DOHH2 (cell line): ENCODE results near the gene BCL11B.

Source experiments
- H3F3A ChIP-seq: fragments of 200-600 bp; sonication (generic), shearing (Covaris generic); 2 replicates; pipeline ENCODE4 v1.6.0; 2016; ENCODE audit warnings: antibody characterized with exemption, mild to moderate bottlenecking; ENCODE audit not compliant: control insufficient read depth, insufficient read depth
- H3K27ac ChIP-seq: fragments of 200-600 bp; sonication (generic); 2 replicates; pipeline ENCODE4 v1.5.1; 2014; ENCODE audit warnings: low read depth, mild to moderate bottlenecking, low read length, moderate library complexity
- H3K27me3 ChIP-seq: fragments of 200-600 bp; sonication (generic); 2 replicates; pipeline ENCODE4 v1.6.1; 2014; ENCODE audit warnings: mild to moderate bottlenecking, low read length, mixed read lengths; ENCODE audit not compliant: control insufficient read depth
- H3K36me3 ChIP-seq: fragments of 200-600 bp; sonication (generic); 2 replicates; pipeline ENCODE4 v1.6.1; 2014; ENCODE audit warnings: mild to moderate bottlenecking, low read length, moderate library complexity, mixed read lengths; ENCODE audit not compliant: control insufficient read depth
- H3K4me1 ChIP-seq: fragments of 200-600 bp; sonication (generic); 2 replicates; pipeline ENCODE4 v1.6.1; 2014; ENCODE audit warnings: mild to moderate bottlenecking, low read length, mixed read lengths; ENCODE audit not compliant: control insufficient read depth
- H3K4me2 ChIP-seq: fragments of 200-600 bp; sonication (generic); 2 replicates; pipeline ENCODE4 v1.6.0; 2014; ENCODE audit warnings: mild to moderate bottlenecking, low read length, moderate library complexity
- H3K4me3 ChIP-seq: fragments of 200-600 bp; sonication (generic); 2 replicates; pipeline ENCODE4 v1.5.1; 2014; ENCODE audit warnings: mild to moderate bottlenecking, low read length, mixed read lengths
- H3K79me2 ChIP-seq: fragments of 200-600 bp; sonication (generic); 2 replicates; pipeline ENCODE4 v1.6.1; 2014; ENCODE audit warnings: mild to moderate bottlenecking, low read length, mixed read lengths; ENCODE audit not compliant: control insufficient read depth
- H3K9me2 ChIP-seq: fragments of 200-600 bp; sonication (generic); replicated peaks from 2 replicates; pipeline ENCODE4 v1.6.1; 2014; ENCODE audit warnings: mild to moderate bottlenecking, low read length, mixed read lengths; ENCODE audit not compliant: control insufficient read depth
- H3K9me3 ChIP-seq: fragments of 200-600 bp; sonication (generic); 2 replicates; pipeline ENCODE4 v1.6.1; 2014; ENCODE audit warnings: antibody characterized with exemption, low read length, mixed read lengths; ENCODE audit not compliant: control insufficient read depth, insufficient read depth
- H4K20me1 ChIP-seq: fragments of 200-600 bp; sonication (generic); 2 replicates; pipeline ENCODE4 v1.6.0; 2014; ENCODE audit warnings: low read depth, mild to moderate bottlenecking, antibody characterized with exemption, low read length, moderate library complexity; ENCODE audit not compliant: control insufficient read depth, insufficient read depth
- CTCF ChIP-seq: fragments of 200-600 bp; sonication (generic); IDR thresholded peaks from one replicate; pipeline ENCODE4 v1.5.1; 2014; ENCODE audit warnings: antibody characterized with exemption, mild to moderate bottlenecking, low read depth, low read length; ENCODE audit not compliant: poor library complexity, severe bottlenecking
- EZH2phosphoT487 ChIP-seq: fragments of 200-600 bp; sonication (generic); IDR thresholded peaks from 2 replicates; pipeline ENCODE4 v1.6.1; 2017; ENCODE audit warnings: borderline replicate concordance, mild to moderate bottlenecking, antibody characterized with exemption, low read length, moderate library complexity, mixed read lengths

Gene BCL11B

DNA sequence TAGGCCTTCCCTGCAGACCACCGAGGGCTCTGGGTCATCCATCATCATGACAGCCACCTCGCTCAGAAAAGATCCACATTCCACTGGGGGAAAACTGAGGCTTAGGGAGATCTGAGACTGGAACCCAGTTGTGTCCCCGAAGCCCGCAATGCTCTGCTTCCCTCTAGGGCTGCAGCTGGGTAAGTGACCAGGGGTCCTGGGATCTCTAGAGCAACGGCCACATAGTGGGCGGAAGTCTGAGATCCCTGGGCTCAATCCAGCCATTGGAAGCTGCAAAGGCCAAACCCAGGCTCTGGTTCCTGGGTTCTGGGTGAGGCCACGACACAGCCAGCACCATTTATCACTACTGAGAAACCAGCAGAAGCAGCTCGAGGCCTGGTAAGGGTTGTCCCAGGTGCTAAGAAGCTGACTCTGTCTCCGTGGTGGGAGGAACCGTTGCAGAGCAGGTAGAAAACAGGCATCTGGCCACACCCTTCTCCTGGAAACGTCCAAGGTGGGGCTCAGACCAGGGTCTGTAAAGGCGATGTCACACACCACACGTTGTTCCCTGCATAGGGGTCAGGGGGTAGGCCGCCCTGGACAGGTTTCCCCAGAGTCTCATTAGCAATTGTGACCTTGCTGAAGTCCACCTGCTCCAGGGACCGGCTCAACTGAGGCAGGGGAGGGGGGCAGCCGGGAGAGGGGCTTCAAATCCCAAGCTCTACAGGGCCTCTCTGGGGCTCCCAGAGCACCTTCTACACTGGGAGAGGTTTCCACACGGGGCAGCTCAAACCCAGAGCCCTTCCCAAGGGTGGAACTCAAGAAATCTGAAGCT is 38.6 kb downstream of the BCL11B start:
- H4K20me1 ChIP-seq: no peaks in the 10 kb centered on the region
- H3K27me3 ChIP-seq: no peaks in the 10 kb centered on the region
- no peaks in the 10 kb centered on the region for H3K79me2 ChIP-seq
- H3K4me3 ChIP-seq: no peak overlapping the region
- H3F3A ChIP-seq: no peaks in the 10 kb centered on the region
- H3K9me3 ChIP-seq: no peaks in the 10 kb centered on the region
- H3K36me3 ChIP-seq: no peaks in the 10 kb centered on the region
- no peak overlapping the region for H3K4me2 ChIP-seq
- no peaks in the 10 kb centered on the region for H3K9me2 ChIP-seq
- no peak for TF ChIP-seq CTCF
- TF ChIP-seq EZH2phosphoT487: no peak
- H3K4me1 ChIP-seq: no peaks in the 10 kb centered on the region
- no peak overlapping the region for H3K27ac ChIP-seq

DNA sequence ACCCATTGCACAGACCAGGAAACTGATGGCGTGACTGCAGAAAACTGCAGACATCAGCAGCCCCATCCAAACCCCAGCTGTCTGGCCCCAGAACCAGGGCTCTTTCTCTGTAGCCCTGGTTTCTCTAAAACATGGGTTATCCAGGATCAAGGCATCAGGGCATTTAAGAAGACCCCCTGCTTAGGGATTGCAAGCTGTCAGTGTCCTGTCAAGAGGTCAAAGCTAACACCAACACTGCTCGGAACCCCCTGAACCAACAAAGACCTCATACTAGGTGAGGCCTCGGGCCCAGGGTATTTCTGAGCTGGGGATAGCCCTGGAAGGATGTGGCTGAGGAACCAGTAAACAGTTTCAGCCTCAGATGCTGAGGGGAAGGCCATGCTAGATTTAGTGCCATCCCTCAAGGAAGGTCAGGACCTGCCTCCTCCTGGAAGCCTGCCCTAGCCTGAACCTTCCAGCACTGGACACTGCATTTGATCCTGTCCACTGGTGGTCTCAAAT is 39.2 kb downstream of the BCL11B start:
- Histone ChIP-seq H3K9me2 (no peaks in the 10 kb centered on the region), H3K4me1 (no peaks in the 10 kb centered on the region), H3K79me2 (no peaks in the 10 kb centered on the region), H3K36me3 (no peaks in the 10 kb centered on the region), H3K9me3 (no peaks in the 10 kb centered on the region), H4K20me1 (no peaks in the 10 kb centered on the region), H3K27ac (no peak overlapping the region), H3K27me3 (no peaks in the 10 kb centered on the region), H3F3A (no peaks in the 10 kb centered on the region), H3K4me3 (no peak overlapping the region), H3K4me2 (no peak overlapping the region)
- no peak for TF ChIP-seq CTCF
- no peak for TF ChIP-seq EZH2phosphoT487

DNA sequence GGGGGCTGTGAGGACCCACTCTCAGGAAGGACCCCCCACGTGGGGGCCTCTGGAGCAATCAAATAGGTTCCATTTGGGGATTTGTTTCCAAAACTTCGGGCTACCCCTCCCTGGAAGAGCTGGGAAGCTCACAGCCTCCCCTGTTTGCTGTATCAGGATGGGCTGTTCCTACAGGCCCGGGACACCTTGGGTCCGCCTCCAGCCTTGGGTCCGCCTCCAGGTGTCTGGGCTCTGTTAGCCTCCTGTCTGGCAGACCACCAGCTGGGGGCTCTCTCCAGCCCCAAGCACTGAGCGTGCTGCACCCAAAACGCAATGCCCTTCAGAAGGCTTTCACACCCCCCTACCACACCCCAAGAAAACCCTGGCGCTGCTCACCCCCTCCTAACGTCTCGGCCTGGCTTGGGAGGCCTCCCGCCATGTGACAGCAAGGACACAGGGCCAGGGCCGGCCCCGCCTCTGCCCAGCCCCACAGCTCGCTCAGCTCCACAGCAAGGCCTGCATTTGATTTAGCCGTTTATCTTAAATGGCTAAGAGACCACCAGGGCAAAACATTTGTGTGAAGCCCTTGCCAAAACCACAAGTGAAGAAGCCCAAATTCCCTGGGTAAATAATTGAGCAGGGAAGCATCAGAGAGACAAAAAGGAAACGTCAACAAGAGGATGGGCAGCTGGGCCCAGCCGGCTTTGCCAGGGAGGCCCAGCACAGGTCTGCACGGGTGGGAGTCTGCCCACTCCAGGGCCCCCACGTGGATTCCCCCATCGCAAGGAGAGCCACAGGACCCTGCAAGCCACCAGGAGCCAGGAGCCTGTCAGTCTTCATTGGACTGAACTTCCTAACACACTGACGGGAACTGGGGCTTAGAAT is 39.9 kb downstream of the BCL11B start:
- Histone ChIP-seq H3K79me2 (no peaks in the 10 kb centered on the region), H3K9me2 (no peaks in the 10 kb centered on the region), H3K27me3 (no peaks in the 10 kb centered on the region), H3K36me3 (no peaks in the 10 kb centered on the region), H3K4me3 (no peak overlapping the region), H3K4me2 (no peak overlapping the region), H3K9me3 (no peaks in the 10 kb centered on the region), H3K4me1 (no peaks in the 10 kb centered on the region), H3K27ac (no peak overlapping the region), H4K20me1 (no peaks in the 10 kb centered on the region), H3F3A (no peaks in the 10 kb centered on the region)
- TF ChIP-seq EZH2phosphoT487 (no peak), CTCF (no peak)
